ENCODE measurements around the gene SYT12.
A peak's percentile ranks its signal among the peaks of the same experiment; 100 is the strongest.

- peak in 2 of 3 donors; percentile 39 to 52 for TF ChIP-seq POLR2A (IDR thresholded peaks at IDR 0.05)
- no peak for TF ChIP-seq CTCF (IDR thresholded peaks at IDR 0.05)
These were observed 32.0 kb downstream of the SYT12 start for GRCh38 chr11:67054836-67055523.

Measured in body of pancreas (tissue), 4 donors.